NCI-H2196 (cell line): ENCODE measurements around the gene RADIL.
"Not testable (repeated sequence)": the region's sequence is repeated elsewhere in the genome, so short reads cannot be mapped to it uniquely, and the experiment has no call there.

Source experiments
- DNase-seq: peaks from one replicate; lab custom pipeline; 2025; ENCODE audit not compliant: unreplicated experiment; lab: John Stamatoyannopoulos, UW

The RADIL gene

GRCh38 chr7:4794171-4794570, 89.3 kb downstream of the RADIL start:
- not testable (repeated sequence) for DNase-seq

GRCh38 chr7:4793385-4793993, 90.0 kb downstream of the RADIL start:
- DNase-seq: not testable (repeated sequence)

- no peak for DNase-seq
Observed at GRCh38 chr7:4792537-4793126, 90.9 kb downstream of the RADIL start.

- peak; percentile 45 for DNase-seq
Observed at GRCh38 chr7:4791738-4792536, 91.6 kb downstream of the RADIL start.

GRCh38 chr7:4791101-4791737, 92.3 kb downstream of the RADIL start:
- DNase-seq: no peak

GRCh38 chr7:4790516-4790991, 93.0 kb downstream of the RADIL start:
- DNase-seq: no peak

- no peak for DNase-seq
Observed at GRCh38 chr7:4790078-4790465, 93.4 kb downstream of the RADIL start.

GRCh38 chr7:4789194-4790077, 94.1 kb downstream of the RADIL start:
- DNase-seq: no peak

GRCh38 chr7:4788627-4789189, 94.8 kb downstream of the RADIL start:
- DNase-seq: no peak

- DNase-seq: no peak
Observed at GRCh38 chr7:4787947-4788626, 95.4 kb downstream of the RADIL start.

GRCh38 chr7:4787541-4787940, 96.0 kb downstream of the RADIL start:
- no peak for DNase-seq

- no peak for DNase-seq
Observed at GRCh38 chr7:4786015-4786414, 97.5 kb downstream of the RADIL start.

GRCh38 chr7:4785371-4785770, 98.1 kb downstream of the RADIL start:
- no peak for DNase-seq

GRCh38 chr7:4784799-4785198, 98.7 kb downstream of the RADIL start:
- no peak for DNase-seq

GRCh38 chr7:4783762-4784351, 99.7 kb downstream of the RADIL start:
- no peak for DNase-seq

- no peak for DNase-seq
Observed at GRCh38 chr7:4783292-4783652, 100.2 kb downstream of the RADIL start.

GRCh38 chr7:4782333-4783291, 100.9 kb downstream of the RADIL start:
- no peak for DNase-seq

- DNase-seq: no peak
Observed at GRCh38 chr7:4781366-4782069, 102.0 kb downstream of the RADIL start.
